ENCODE data around the gene HOXA1.
A peak's percentile ranks its signal among the peaks of the same experiment; 100 is the strongest.

Gene HOXA1

DNA sequence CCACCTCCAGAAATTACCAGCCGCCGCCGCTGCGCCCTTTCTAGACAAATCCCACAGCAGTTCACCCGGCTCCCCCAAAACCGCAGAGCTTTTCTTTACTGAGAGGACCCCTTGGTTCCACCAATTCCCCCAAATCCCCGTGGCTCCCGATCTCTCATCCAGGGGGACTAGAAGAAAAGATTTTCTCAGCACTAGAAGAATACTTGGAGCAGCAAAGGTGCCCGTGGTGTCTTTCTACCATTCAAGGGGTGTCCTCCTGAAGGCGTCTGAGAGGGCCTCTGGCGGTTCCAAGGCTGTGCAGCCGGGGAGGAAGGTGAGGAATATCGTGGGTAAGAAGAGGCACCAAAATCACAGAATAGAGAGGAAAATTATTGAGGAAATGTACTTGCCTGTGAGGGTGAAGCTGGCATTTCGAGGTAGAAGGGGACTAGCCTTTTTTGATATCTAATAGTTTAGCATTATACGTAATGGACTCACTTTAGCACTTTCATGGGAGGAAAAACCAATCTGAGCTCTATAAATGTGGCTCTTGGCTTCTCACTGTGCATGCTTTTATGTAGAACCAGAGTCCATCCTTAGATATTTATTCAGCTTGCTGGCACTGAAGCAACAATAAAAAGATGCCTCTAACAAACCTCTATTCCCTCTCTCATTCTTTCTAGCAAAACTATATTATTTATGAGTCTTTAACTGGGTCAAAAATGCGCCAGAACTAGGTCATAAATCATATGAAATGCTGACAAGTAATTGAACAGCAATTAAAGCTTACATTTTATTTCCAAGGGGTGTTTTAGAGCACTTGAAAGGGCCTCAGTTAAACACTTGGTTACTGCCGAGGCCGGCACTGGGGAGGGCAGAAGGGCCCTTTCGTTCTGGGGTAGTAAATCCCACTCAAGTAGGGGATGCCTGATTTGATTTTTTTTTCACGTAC is 20.5 kb upstream of the HOXA1 start (continued):
- TF ChIP-seq ELK4 (IDR thresholded peaks at IDR 0.05; ENCODE audit: borderline replicate concordance, low read depth, low read length) (no peak), ZNF416 (tag by site-specific recombination; IDR thresholded peaks at IDR 0.05) (no peak), ZNF544 (tag by site-specific recombination; IDR thresholded peaks at IDR 0.05) (no peak), ZNF37A (tag by site-specific recombination; IDR thresholded peaks at IDR 0.05) (no peak), ZNF843 (tag by site-specific recombination; IDR thresholded peaks at IDR 0.05) (peak; percentile 85), IKZF3 (tag by site-specific recombination; IDR thresholded peaks at IDR 0.05) (peak; percentile 62), ZNF175 (tag by site-specific recombination; IDR thresholded peaks at IDR 0.05) (no peak), ZNF629 (tag by site-specific recombination; IDR thresholded peaks at IDR 0.05) (peak; percentile 52; the same call in 1 of the 2 replicates), ZNF654 (tag by site-specific recombination; IDR thresholded peaks at IDR 0.05; ENCODE audit: low read depth) (no peak), ZNF114 (tag by site-specific recombination; IDR thresholded peaks at IDR 0.05) (no peak), ZNF707 (tag by site-specific recombination; IDR thresholded peaks at IDR 0.05) (no peak), SCRT1 (tag by site-specific recombination; IDR thresholded peaks at IDR 0.05; ENCODE audit: borderline replicate concordance) (no peak), KLF17 (tag by site-specific recombination; IDR thresholded peaks at IDR 0.05) (no peak), ZNF184 (tag by site-specific recombination; IDR thresholded peaks at IDR 0.05) (no peak), TCF7L2 (IDR thresholded peaks at IDR 0.05; ENCODE audit: borderline replicate concordance, low read depth, low read length) (no peak; the same call in 1 of the 2 replicates), ZNF777 (tag by site-specific recombination; IDR thresholded peaks at IDR 0.05; ENCODE audit: borderline replicate concordance) (no peak), ZSCAN23 (tag by site-specific recombination; IDR thresholded peaks at IDR 0.05) (no peak), ZNF221 (tag by site-specific recombination; IDR thresholded peaks at IDR 0.05; ENCODE audit: borderline replicate concordance) (no peak), SP7 (tag by site-specific recombination; IDR thresholded peaks at IDR 0.05) (peak; percentile 96), HOXA7 (CRISPR knock-in tag; IDR thresholded peaks at IDR 0.05; ENCODE audit: borderline replicate concordance) (no peak), OSR2 (tag by site-specific recombination; IDR thresholded peaks at IDR 0.05) (peak; percentile 80), ZNF692 (tag by site-specific recombination; IDR thresholded peaks at IDR 0.05) (no peak), BCL11A (tag by site-specific recombination; IDR thresholded peaks at IDR 0.05; ENCODE audit: low read depth) (peak; percentile 16; the same call in 1 of the 2 replicates)
- TF ChIP-seq, protein P1, sequence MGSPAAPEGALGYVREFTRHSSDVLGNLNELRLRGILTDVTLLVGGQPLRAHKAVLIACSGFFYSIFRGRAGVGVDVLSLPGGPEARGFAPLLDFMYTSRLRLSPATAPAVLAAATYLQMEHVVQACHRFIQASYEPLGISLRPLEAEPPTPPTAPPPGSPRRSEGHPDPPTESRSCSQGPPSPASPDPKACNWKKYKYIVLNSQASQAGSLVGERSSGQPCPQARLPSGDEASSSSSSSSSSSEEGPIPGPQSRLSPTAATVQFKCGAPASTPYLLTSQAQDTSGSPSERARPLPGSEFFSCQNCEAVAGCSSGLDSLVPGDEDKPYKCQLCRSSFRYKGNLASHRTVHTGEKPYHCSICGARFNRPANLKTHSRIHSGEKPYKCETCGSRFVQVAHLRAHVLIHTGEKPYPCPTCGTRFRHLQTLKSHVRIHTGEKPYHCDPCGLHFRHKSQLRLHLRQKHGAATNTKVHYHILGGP (tag by site-specific recombination; IDR thresholded peaks at IDR 0.05), result peak; percentile 91
- TF ChIP-seq, protein P2, sequence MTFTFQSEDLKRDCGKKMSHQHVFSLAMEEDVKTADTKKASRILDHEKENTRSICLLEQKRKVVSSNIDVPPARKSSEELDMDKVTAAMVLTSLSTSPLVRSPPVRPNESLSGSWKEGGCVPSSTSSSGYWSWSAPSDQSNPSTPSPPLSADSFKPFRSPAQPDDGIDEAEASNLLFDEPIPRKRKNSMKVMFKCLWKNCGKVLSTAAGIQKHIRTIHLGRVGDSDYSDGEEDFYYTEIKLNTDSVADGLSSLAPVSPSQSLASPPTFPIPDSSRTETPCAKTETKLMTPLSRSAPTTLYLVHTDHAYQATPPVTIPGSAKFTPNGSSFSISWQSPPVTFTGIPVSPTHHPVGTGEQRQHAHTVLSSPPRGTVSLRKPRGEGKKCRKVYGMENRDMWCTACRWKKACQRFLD (tag by site-specific recombination; IDR thresholded peaks at IDR 0.05), result no peak
- TF ChIP-seq, protein P3, sequence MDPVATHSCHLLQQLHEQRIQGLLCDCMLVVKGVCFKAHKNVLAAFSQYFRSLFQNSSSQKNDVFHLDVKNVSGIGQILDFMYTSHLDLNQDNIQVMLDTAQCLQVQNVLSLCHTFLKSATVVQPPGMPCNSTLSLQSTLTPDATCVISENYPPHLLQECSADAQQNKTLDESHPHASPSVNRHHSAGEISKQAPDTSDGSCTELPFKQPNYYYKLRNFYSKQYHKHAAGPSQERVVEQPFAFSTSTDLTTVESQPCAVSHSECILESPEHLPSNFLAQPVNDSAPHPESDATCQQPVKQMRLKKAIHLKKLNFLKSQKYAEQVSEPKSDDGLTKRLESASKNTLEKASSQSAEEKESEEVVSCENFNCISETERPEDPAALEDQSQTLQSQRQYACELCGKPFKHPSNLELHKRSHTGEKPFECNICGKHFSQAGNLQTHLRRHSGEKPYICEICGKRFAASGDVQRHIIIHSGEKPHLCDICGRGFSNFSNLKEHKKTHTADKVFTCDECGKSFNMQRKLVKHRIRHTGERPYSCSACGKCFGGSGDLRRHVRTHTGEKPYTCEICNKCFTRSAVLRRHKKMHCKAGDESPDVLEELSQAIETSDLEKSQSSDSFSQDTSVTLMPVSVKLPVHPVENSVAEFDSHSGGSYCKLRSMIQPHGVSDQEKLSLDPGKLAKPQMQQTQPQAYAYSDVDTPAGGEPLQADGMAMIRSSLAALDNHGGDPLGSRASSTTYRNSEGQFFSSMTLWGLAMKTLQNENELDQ (tag by site-specific recombination; IDR thresholded peaks at IDR 0.05; ENCODE audit: low read depth), result no peak
- TF ChIP-seq, protein P4, sequence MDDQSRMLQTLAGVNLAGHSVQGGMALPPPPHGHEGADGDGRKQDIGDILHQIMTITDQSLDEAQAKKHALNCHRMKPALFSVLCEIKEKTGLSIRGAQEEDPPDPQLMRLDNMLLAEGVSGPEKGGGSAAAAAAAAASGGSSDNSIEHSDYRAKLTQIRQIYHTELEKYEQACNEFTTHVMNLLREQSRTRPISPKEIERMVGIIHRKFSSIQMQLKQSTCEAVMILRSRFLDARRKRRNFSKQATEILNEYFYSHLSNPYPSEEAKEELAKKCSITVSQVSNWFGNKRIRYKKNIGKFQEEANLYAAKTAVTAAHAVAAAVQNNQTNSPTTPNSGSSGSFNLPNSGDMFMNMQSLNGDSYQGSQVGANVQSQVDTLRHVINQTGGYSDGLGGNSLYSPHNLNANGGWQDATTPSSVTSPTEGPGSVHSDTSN (CRISPR knock-in tag; IDR thresholded peaks at IDR 0.05), result no peak
- TF ChIP-seq, protein P5, sequence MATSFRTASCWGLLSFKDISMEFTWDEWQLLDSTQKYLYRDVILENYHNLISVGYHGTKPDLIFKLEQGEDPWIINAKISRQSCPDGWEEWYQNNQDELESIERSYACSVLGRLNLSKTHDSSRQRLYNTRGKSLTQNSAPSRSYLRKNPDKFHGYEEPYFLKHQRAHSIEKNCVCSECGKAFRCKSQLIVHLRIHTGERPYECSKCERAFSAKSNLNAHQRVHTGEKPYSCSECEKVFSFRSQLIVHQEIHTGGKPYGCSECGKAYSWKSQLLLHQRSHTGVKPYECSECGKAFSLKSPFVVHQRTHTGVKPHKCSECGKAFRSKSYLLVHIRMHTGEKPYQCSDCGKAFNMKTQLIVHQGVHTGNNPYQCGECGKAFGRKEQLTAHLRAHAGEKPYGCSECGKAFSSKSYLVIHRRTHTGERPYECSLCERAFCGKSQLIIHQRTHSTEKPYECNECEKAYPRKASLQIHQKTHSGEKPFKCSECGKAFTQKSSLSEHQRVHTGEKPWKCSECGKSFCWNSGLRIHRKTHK (tag by site-specific recombination; IDR thresholded peaks at IDR 0.05), result no peak

Data from HEK293 (cell line).